DOHH2 (cell line): Measurements from ENCODE around the gene AK8.

ENCODE experiments used
- CTCF ChIP-seq: fragments of 200-600 bp; sonication (generic); IDR thresholded peaks from one replicate; pipeline ENCODE4 v1.5.1; 2014; ENCODE audit warnings: antibody characterized with exemption, mild to moderate bottlenecking, low read depth, low read length; ENCODE audit not compliant: poor library complexity, severe bottlenecking
- EZH2phosphoT487 ChIP-seq: fragments of 200-600 bp; sonication (generic); IDR thresholded peaks from 2 replicates; pipeline ENCODE4 v1.6.1; 2017; ENCODE audit warnings: borderline replicate concordance, mild to moderate bottlenecking, antibody characterized with exemption, low read length, moderate library complexity, mixed read lengths

- TF ChIP-seq CTCF (no peak), EZH2phosphoT487 (no peak)
These were observed 79.0 kb downstream of the AK8 start for GRCh38 chr9:132798817-132799790.
